ENCODE results near the gene LILRB5.
"Not testable (repeated sequence)": the region's sequence is repeated elsewhere in the genome, so short reads cannot be mapped to it uniquely, and the experiment has no call there.

LILRB5 gene

DNA sequence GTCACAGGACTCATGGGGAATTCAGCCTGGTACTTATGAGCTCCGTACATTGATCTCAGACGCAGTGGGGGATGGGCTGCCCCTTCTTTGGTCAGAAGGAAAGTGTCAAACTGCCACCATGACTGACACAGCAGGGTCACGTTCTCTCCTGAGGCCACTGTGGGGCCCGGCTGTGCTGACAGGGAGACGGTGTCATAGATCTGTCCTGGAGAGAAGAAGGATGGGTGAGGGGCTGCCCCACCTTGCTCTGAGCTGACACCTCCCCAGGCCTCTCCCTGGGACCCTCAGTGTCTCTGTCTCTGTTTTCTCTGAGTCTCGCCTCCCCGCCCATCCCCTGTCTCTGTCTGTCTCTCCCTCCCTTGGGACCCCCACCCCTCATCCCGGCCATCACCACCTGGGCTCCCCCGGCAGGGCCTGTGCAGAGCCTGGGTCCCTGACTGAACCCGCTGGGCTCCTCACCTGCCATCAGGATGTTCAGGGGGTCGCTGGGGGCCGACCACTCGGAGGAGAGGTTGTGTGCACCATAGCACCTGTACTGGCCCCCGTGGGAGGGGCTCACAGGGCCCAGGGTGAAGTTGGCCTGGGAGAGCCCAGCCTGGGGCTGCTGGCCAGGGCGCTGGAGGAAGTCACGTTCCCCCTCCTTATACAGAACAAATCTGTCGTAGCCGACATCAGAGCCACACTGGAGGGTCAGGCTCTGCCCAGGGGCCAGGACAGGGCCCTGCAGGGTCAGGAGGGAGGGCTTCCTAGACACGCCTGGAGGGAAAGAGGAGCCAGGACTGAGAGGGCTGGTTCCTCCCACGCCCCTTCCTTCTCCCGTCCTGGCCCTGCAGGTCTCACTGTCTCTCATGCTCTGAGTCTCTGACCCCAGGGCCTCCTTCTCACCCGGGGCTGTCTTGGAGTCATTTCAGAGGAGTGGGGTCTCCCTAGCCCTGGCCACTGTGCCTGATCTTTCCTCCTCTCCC, 16.4 kb downstream of the LILRB5 start:
- not testable (repeated sequence) for DNase-seq

DNA sequence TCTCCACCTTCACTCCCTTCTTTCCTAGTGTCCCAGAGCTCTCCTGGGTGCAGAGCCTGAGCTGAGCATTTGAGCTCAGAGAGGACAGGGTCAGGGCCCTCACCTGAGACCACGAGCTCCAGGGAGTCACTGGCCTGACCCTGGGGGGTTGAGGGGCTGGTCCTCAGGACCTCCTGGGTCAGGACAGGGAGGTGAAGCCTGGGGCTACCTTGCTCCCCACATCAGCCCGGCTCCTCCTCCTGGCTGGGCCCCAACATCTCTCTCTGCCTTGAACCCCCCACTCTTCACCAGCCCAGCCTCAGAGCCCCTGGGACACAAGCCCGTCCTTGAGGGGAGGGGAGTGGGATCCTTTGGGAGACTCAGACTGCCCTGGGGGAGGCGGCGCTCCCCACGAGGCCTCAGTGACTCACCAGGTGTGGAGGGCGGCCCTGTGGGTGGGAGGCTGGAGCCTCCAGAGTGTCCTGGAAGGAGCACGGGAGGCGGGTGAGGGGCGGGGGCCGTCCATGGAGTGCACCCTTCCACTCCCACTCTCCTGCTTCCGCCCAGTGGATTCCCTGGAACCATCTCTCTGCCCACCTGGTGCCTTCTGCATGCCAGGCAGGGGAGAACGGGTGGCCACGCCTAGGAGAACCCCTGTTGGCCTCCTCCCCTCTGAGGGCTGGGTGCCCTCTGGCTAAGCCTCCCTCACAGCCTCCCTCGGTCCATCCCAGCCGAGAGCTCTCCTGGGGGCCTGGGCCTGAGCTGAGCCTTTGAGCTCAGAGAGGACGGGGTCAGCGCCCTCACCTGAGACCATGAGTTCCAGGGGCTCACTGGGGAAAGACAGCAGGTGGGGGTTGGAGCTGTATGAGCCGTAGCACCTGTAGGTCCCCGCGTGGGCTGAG, 17.3 kb downstream of the LILRB5 start:
- DNase-seq = not testable (repeated sequence)

DNA sequence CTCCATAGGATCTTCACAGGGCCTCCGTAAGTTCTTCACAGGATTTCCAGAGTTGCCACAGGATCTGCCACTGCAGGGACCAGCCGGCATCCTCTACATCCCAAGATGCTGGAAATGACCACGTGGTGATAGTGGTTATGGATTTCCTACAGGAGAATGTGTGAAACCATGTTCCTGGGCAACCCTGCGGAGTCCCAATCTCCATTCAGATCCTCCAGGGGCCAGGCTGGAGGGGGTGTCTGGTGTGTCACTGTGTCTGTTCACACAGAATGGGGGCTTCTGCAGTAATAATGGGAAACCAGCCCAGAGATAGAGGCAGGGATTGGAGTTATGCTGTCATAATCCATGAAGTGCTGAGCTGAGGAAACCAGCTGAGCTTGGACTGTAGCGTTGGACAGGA, 23.1 kb downstream of the LILRB5 start:
- no peak for DNase-seq

DNA sequence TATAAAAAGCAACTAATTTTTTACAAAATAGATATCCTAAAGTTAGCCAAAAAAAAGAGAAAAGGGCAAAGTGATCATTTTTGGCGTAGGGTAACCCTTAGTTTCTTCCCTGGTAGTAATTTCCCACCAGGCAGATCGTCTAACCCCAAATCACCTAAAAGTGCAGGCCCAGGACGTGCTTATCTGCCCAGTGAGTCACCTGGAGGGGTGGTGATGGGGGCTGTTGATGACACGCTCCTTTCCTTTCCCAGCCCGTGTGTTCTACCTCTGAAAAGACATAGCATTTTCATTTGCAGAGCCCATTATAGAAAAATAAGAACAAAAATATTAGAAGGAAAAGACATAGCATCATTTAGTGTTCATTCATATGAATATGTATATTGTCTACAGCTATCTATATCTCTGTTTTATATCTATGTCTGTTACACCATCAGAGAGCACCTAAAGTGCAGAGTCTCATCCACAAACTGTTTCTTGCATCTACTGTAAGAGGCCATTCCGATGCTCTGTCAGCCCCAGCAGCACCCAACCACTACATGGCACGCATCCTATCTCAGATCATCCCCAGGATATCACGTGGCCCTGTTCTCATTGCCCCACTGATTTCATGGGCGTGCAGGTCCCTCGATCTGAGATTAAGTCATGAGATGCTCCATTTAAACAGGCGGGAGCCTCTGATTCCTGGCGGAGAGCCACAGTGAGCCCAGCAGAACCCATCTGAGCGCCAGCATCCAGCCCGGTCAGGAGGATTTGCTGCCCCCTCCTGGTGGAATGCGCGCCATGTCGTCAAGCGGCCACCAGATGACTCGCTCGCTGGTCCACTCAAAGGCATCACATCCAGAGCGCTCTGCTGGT, 25.8 kb downstream of the LILRB5 start:
- DNase-seq = peak; percentile 63

DNA sequence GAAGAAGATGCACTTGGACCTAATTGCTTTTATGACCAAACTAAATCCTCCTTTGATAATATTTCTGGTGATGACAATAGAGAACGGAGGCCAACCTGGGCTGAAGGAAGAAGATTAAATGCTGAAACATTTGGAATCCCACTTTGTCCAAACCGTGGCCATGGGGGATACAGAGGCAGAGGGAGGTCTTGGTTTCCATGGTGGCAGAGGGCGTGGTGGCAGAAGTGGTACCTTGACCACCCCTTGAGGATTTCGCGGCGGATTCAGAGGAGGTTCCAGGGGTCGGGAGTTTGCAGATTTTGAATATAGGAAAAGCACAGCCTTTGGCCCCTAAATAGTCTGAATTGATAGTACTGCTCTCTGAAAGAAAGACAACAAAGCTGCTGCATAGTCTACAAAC, 27.0 kb downstream of the LILRB5 start:
- DNase-seq = no peak

DNA sequence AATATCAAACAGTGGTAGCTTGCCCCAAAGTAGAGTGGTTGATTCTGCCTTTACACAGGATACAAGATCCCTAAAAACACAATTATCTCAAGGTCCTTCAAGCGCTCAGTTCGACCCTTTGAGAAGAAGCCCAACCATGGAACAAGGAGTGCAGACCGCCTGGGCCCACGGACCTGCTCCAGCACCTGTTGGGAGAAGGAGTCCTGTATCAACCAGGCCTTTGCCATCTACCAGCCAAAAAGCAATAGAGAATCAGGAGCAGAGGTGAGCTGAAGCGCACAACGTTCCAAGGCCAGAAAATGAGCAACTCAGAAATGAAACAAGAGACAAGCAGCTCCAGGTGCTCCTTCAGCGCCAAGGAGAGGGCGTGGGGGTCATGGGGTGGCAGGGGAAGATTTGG, 27.9 kb downstream of the LILRB5 start:
- no peak for DNase-seq

DNA sequence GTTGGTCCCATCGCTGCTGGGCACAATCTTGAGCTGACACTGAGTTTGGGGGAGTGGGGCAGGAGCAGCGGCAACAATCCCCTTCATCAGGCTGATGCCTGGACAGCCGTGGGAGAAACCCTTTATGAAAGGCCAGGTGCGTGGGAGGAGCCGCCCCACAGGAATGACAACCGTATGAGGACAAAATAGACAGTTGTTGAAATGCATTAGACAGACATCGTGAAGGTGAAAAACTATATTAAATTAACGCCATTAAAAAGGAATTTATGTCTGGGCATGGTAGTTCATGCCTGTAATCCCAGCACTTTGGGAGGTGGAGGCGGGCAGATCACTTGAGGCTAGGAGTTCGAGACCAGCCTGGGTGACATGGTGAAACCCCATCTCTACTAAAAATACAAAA, 32.5 kb downstream of the LILRB5 start:
- DNase-seq = not testable (repeated sequence)

DNA sequence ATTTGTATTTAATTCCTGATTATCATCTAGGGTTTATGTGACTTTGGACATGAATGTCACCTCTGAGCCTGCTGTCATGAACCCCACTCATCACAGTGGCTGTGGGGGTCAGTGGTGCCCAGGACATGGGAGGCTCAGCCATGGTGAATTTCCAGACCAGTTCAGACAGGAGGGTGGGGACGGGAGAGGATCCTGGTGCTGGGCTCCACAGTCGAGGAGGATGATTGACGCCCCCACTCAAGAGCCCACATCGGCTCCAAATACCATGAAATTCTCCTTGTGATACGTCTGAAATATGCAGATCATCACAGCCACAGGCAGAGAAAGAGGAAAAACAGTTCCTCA, 33.2 kb downstream of the LILRB5 start:
- not testable (repeated sequence) for DNase-seq

DNA sequence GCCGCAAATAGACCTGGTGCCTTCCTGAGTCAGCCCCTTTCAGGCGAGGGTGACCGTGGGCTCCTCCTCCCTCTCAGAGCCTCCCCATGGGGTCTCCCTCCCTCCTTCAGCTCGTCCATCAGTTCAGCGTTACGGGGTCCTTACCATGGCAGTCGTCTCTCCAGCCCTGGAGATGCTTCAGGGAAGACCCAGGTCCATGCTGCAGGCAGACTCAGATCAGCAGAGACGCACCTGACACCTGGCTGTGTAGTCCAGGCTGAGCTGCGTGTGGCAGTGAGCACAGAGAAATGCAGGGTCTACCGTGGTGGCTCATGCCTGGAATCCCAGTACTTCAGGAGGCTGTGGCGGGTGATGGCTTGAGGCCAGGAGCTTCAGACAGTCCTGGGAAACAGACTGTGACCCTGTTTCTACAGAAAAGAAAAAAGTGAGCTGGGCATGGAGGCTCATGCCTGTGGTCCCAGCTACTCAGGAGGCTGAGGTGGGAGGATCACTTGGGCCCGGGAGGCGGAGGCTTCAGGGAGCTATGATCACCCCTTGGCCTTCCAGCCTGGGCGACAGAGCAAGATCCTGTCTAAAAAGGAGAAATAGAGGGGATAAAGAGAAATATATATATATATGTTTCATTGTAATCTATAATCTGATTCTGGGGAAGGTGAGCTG, 33.7 kb downstream of the LILRB5 start:
- not testable (repeated sequence) for DNase-seq

DNA sequence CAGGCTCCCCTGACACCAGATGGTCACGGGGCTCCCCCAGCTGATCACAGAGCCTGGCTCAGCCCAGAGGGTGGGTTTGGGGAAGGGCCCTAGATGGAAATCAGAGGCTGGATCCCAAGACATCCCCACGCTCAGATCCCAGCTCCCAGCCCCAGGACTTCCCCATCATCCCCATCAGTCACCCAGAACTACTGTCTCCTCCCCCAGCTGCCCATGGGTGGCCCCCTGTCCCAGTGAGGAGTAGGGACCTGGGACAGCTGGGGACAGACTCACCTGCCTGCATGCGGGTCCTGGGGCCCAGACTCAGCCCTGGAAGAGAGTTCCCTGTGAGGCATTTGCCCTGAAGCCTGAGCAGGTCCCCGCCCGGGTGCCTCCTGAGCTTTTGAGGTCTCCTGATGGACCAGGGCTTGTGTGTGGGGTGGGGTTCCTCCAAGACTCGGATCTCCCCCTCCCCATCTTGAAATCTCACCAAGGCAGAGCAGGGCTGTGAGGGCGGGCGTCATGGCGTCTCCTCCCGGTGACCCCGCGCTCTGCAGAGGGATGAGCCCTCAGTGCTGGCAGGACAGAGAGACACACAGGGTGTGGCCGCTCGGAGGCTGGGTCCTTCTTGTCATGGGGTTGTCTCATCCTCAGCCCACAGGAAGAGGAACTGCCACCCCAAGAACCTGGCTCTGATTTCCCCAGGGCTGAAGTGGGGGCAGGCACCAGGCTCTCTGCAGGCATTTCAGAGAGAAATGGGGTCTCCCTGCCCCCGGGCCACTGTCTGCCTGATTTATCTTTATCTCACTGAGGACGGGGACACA, 34.4 kb downstream of the LILRB5 start, which contains the start of gene LILRB3:
Gene LILRB3, minus strand, starts transcription at position 534 of the 803 bp plus-strand sequence. Its CDS starts 31 bp downstream, at position 503.
- not testable (repeated sequence) for DNase-seq

DNA sequence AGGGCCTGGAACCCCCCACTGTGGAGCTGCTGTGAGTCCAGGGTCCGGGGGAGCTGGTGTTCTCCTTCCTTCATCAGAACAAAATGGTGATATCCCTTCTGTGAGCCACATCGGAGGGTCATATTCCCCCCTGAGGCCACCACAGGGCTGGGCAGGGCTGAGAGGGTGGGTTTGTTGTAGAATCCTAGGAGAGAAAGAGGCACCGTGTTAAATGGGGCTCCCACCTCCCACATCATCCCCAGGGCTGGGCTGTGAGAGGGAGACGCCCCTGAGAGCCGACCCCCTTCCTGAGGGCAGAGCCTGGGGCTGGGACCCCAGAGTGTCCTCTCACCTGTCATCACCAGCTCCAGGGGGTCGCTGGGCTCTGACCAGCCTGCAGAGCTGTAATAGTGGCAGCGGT, 35.1 kb downstream of the LILRB5 start:
- DNase-seq = not testable (repeated sequence)

DNA sequence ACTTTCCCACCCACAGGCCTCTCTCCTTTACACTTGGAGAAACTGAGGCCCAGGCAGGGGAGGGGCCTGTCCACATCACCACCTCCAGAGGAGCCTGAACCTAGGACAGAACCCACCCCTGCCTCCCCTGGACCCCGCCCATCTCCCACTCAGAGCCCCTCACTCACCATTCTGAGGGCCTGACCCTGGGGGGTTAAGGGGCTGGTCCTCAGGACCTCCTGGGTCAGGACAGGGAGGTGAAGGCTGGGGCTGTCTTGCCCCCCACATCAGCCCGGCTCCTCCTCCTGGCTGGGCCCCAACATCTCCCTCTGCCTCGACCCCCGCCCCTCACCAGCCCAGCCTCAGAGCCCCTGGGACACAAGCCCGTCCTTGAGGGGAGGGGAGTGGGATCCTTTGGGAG, 37.4 kb downstream of the LILRB5 start:
- DNase-seq = not testable (repeated sequence)

DNA sequence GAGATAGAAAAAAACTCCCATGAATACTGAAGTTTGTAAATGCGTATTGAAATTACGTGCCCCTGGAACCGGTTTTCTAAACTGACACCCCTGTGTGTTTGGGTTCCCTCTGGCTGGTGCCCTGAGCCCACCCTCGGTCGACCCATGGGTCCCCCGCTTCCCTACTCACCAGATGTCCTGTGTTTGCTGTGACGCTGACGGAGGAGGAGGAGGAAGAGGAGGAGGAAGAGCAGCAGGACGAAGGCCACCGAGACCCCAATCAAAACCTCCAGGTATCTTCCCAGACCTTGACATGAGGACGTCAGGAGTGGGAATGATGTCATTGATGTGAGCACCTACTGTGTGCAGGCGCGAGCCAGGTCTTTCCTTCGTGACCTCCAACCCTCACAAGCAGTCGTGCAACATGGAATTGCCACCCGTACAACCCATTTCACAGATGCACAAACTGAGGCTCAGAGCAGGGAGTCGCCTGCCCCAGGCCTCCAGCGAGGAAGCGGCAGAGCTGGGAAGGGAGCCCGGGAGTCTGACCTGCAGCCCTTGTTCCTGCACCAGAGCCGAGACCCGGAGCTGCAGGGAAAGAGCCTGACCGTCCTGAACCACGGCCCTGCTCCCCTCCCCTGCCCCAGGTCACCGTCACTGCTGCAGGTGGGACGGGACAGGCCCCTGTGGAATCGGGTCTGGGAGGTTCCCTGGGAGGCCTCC, 38.0 kb downstream of the LILRB5 start:
- no peak for DNase-seq

DNA sequence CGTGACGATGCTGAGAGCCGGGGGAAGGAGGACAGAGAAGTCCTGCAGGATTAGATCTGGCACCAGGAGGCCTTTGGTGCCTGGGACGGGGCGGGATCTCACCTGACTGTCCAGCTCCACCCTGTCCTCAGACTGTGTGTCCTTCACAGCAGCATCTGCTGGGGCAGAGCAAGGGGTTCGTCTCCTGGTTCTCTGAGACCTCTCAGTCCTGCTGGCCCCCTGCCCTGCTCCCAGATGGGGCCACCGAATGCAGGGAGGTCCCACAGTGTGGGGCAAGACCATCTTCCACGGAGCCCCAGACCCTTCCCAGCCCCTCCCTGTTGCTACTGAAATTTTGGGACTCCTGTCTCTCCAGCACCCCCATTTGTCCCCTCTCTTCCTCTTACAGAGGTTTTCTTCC, 38.8 kb downstream of the LILRB5 start:
- DNase-seq = no peak

DNA sequence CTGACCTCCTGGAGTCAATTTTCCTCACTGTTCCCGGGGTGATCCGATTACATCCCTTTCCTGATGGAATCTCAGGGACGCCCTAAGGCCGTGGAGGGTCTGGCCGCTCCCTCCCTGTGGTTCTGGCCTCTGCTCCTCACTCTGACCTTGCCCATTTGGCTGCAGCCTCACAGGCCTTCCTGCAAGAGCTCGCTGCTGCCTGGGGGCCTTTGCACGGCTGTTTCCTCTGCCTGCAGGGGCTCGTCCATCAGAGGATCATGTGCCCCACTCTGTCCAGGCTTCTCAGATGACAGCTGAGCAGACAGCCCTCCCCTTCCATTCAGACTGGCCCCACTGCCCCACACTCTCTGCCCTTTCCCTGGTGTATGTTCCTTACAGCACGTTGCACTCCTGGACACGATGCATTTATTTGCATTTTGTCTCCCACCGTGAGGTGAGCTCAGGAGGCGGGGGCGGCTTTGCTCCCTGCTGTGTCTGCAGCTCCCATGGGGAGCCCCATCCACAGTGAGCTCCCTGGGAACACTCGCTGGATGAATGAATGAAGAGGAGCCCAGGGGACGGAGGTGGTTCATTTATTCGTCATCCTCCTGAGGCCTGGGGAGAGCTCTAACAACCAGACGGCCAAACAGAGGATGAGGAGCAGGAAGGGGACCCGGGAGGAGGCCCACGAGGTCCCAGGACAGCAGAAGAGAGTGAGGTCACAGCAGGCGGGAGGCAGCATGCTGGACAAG, 39.4 kb downstream of the LILRB5 start:
- DNase-seq = not testable (repeated sequence)

DNA sequence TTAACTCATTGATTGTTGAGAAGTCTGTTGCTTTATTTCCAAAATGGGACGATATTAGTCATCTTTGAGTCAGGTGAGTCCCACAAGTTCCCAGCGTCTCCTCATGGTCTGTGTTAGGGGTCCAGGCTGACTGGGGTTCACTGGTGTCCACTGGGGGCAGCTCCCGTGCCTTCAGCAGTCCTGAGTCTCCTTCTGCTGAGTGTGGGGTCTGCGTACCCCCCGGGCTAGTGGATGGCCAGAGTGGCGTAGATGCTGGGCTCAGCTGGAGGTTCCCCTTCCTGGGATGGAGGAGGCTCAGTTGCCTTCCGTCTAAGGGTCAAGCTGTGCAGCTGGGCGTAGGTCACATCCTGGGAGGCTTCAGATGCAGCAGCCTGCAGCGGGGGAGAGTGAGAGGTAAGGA, 40.2 kb downstream of the LILRB5 start:
- no peak for DNase-seq

DNA sequence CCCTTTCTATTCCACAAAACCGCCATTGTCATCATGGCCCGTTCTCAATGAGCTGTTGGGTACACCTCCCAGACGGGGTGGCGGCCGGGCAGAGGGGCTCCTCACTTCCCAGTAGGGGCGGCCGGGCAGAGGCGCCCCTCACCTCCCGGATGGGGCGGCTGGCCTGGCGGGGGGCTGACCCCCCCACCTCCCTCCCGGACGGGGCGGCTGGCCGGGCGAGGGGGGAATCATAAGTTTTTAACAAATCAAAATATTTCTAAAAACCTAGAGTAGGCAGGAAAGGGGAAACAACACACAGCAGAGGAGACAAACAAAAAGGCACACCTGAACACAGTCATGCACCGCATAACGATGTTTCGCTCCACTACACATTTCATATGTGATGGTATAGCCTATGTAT, 42.3 kb downstream of the LILRB5 start:
- not testable (repeated sequence) for DNase-seq

DNA sequence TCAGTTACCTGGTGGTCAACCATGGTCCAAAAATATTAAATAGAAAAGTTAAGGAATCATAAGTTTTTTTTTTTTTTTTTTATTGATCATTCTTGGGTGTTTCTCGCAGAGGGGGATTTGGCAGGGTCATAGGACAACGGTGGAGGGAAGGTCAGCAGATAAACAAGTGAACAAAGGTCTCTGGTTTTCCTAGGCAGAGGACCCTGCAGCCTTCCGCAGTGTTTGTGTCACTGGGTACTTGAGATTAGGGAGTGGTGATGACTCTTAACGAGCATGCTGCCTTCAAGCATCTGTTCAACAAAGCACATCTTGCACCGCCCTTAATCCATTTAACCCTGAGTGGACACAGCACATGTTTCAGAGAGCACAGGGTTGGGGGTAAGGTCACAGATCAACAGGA, 42.9 kb downstream of the LILRB5 start:
- DNase-seq = not testable (repeated sequence)

DNA sequence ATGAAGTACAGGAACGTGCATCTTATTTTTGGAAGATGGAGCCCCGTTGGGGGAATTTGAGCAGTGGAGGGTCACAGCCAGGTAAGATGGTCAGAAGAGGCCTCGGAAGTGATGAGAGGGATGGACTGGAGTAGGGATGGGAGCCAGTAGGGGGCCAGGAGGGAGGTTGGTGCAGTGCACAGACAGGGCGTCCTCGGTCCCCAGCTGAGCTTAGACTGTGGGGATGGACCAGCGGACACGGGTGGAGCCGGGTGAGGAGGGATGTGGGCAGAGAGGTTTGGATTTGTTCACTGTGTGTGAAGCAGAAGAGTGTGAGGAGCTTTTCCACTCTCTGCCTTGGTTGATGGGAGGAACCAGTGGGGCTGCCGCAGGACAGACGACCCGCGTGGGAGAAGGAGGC, 45.8 kb downstream of the LILRB5 start:
- no peak for DNase-seq
